CD14-positive monocyte (primary cell): Measurements from ENCODE around the gene FBXO40. TPM values are rescaled to one million over a fixed set of nuclear protein-coding genes. Genes with fewer than 3 reads are reported as not detected.

Source experiments
- DNase-seq, 3 donors: peaks; one replicate each; pipeline ENCODE4 v3.0.0-alpha.2; 2011 to 2022
- H2AFZ ChIP-seq: 2 replicates; pipeline ENCODE4 v1.6.0; 2012; ENCODE audit warnings: mild to moderate bottlenecking, low read depth, low read length, inconsistent platforms; ENCODE audit not compliant: insufficient read depth, poor library complexity, severe bottlenecking
- H3K27ac ChIP-seq, 2 donors: 1 replicate in 1 of 2; 2 replicates in 1 of 2; pipeline ENCODE4 v1.5.1; 2012 to 2013; ENCODE audit warnings: low read length in 2 of 2, control low read depth in 1 of 2, inconsistent platforms in 1 of 2, low read depth in 1 of 2, mild to moderate bottlenecking in 1 of 2
- H3K27me3 ChIP-seq, 2 donors: one replicate each; pipeline versions ENCODE4 v1.6.0 to v1.6.1; 2011 to 2013; ENCODE audit warnings: low read length in 2 of 2; ENCODE audit not compliant: control insufficient read depth in 2 of 2, insufficient read depth in 2 of 2
- H3K36me3 ChIP-seq, 2 donors: replicated peaks in 1 of 2; 1 replicate in 1 of 2; 2 replicates in 1 of 2; pipeline versions ENCODE4 v1.5.1 to v1.6.1; 2012 to 2013; ENCODE audit warnings: low read length in 2 of 2, control low read depth in 1 of 2, inconsistent platforms in 1 of 2, mild to moderate bottlenecking in 1 of 2; ENCODE audit not compliant: insufficient read depth in 2 of 2, control insufficient read depth in 1 of 2
- H3K4me1 ChIP-seq, 2 donors: 1 replicate in 1 of 2; 2 replicates in 1 of 2; pipeline versions ENCODE4 v1.5.1 to v1.6.1; 2012 to 2013; ENCODE audit warnings: low read length in 2 of 2, control low read depth in 1 of 2, inconsistent platforms in 1 of 2, mild to moderate bottlenecking in 1 of 2, moderate library complexity in 1 of 2; ENCODE audit not compliant: insufficient read depth in 2 of 2, control insufficient read depth in 1 of 2
- H3K4me2 ChIP-seq: replicated peaks from 2 replicates; pipeline ENCODE3; 2012; ENCODE audit warnings: low read length, moderate library complexity, mild to moderate bottlenecking; ENCODE audit not compliant: poor library complexity, severe bottlenecking; ENCODE audit errors: extremely low read depth
- H3K4me3 ChIP-seq, 3 experiments: fragments of 200-600 bp in 1 of 3; sonication (generic) in 1 of 3; replicated peaks in 1 of 3; 1 replicate in 2 of 3; 2 replicates in 1 of 3; pipeline ENCODE4 v1.5.1; 2011 to 2013; ENCODE audit warnings: low read length in 3 of 3, mild to moderate bottlenecking in 3 of 3, control low read depth in 2 of 3, low read depth in 2 of 3, inconsistent platforms in 1 of 3, moderate library complexity in 1 of 3
- H3K79me2 ChIP-seq: 2 replicates; pipeline ENCODE4 v1.6.0; 2012; ENCODE audit warnings: mild to moderate bottlenecking, control low read depth, inconsistent platforms, low read length, moderate library complexity; ENCODE audit not compliant: insufficient read depth
- H3K9ac ChIP-seq: 2 replicates; pipeline ENCODE4 v1.6.0; 2017; ENCODE audit warnings: low read length, mild to moderate bottlenecking; ENCODE audit not compliant: insufficient read depth, poor library complexity, severe bottlenecking
- H3K9me3 ChIP-seq, 2 donors: replicated peaks in 1 of 2; 1 replicate in 1 of 2; 2 replicates in 1 of 2; pipeline versions ENCODE4 v1.5.1 to v1.6.1; 2012 to 2013; ENCODE audit warnings: low read length in 2 of 2, control low read depth in 1 of 2; ENCODE audit not compliant: control insufficient read depth in 1 of 2, insufficient read depth in 1 of 2
- H4K20me1 ChIP-seq: 2 replicates; pipeline ENCODE4 v1.6.0; 2012; ENCODE audit warnings: mild to moderate bottlenecking, low read length, control low read depth, moderate library complexity; ENCODE audit not compliant: insufficient read depth
- H3K27ac Mint-ChIP-seq, 7 donors: one replicate each; pipeline ENCODE4 v1.8.0; 2020; ENCODE audit warnings: mild to moderate bottlenecking in 7 of 7, mixed read lengths in 7 of 7, moderate library complexity in 6 of 7, inconsistent platforms in 2 of 7
- H3K27me3 Mint-ChIP-seq, 3 donors: one replicate each; pipeline ENCODE4 v1.8.0; 2021 to 2022; ENCODE audit warnings: low read depth in 3 of 3, mild to moderate bottlenecking in 3 of 3, mixed read lengths in 3 of 3, moderate library complexity in 3 of 3, inconsistent platforms in 1 of 3
- H3K36me3 Mint-ChIP-seq, 2 donors: one replicate each; pipeline ENCODE4 v1.8.0; 2020; ENCODE audit warnings: mixed read lengths in 2 of 2, inconsistent platforms in 1 of 2, mild to moderate bottlenecking in 1 of 2
- H3K4me1 Mint-ChIP-seq: one replicate; pipeline ENCODE4 v1.8.0; 2020; ENCODE audit warnings: mild to moderate bottlenecking, mixed read lengths
- H3K4me3 Mint-ChIP-seq, 2 donors: one replicate each; pipeline ENCODE4 v1.8.0; 2020; ENCODE audit warnings: mild to moderate bottlenecking in 2 of 2, mixed read lengths in 2 of 2, moderate library complexity in 1 of 2
- H3K9me3 Mint-ChIP-seq, 7 donors: one replicate each; pipeline ENCODE4 v1.8.0; 2020 to 2022; ENCODE audit warnings: mixed read lengths in 7 of 7, mild to moderate bottlenecking in 6 of 7, moderate library complexity in 6 of 7, inconsistent platforms in 2 of 7
- CTCF ChIP-seq: fragments of 200-600 bp; IDR thresholded peaks from one replicate; pipeline ENCODE4 v1.8.0; 2022; ENCODE audit warnings: antibody characterized with exemption, mild to moderate bottlenecking
- WGBS: methylation state at CpG from one replicate; pipeline ENCODE4 v1.1.5; 2013; ENCODE audit warnings: missing lambda C conversion rate; ENCODE audit not compliant: insufficient coverage; 5-methylcytosine and 5-hydroxymethylcytosine counted together
- intact Hi-C, 2 donors: fragments of 100-400 bp; cut with micrococcal nuclease; formaldehyde crosslinking; loops; one replicate each; pipeline versions ENCODE4 v1.15.0 to v1.15.1; 2023
- polyA plus RNA-seq, 3 donors: library from polyadenylated mRNA; depleted of rRNA in 1 of 3; unstranded in 2 of 3; stranded (reverse) in 1 of 3; fragments of 300-500 nt in 2 of 3; fragments of >200 nt in 1 of 3; fragmentation: Illumina TruSeq in 2 of 3; gene quantifications; 1 replicate in 2 of 3; 2 replicates in 1 of 3; pipeline ENCODE4 v1.2.3, GENCODE V29; 2012 to 2021

Gene FBXO40
- polyA plus RNA-seq, 3 donors = not detected

GRCh38 chr3:121606106-121606505 lies 12.9 kb downstream of the FBXO40 start:
- no peaks in the 10 kb centered on the region for H3K27me3 Mint-ChIP-seq
- no peak for DNase-seq
- Histone ChIP-seq H2AFZ (no peak overlapping the region), H3K9me3 (no peaks in the 10 kb centered on the region), H3K4me1 (no peaks in the 10 kb centered on the region), H3K9ac (no peak overlapping the region), H3K36me3 (no peaks in the 10 kb centered on the region), H3K4me3 (no peak overlapping the region), H3K4me2 (no peak overlapping the region), H4K20me1 (no peaks in the 10 kb centered on the region), H3K27me3 (no peaks in the 10 kb centered on the region), H3K79me2 (no peaks in the 10 kb centered on the region), H3K27ac (no peak overlapping the region)
- WGBS = 93% methylated on average over 3 of the region's 4 CpGs
- no peaks in the 10 kb centered on the region for H3K4me1 Mint-ChIP-seq
- intact Hi-C loops = no loop called here
- no peak overlapping the region for H3K4me3 Mint-ChIP-seq
- H3K9me3 Mint-ChIP-seq = peaks cover 0 to 3% (median 0%) of the 10 kb centered on the region in 7 donors
- H3K36me3 Mint-ChIP-seq = no peaks in the 10 kb centered on the region
- H3K27ac Mint-ChIP-seq = no peak overlapping the region
- no peak for TF ChIP-seq CTCF

- no peak overlapping the region for H3K4me3 Mint-ChIP-seq
- no peaks in the 10 kb centered on the region for H3K36me3 ChIP-seq
- H3K27me3 Mint-ChIP-seq = peaks cover 0 to 1% (median 0%) of the 10 kb centered on the region in 3 donors
- H3K4me1 ChIP-seq = no peaks in the 10 kb centered on the region
- intact Hi-C loops = no loop called here
- H3K9me3 ChIP-seq = no peaks in the 10 kb centered on the region
- H3K27ac ChIP-seq = no peak overlapping the region
- H3K27ac Mint-ChIP-seq = no peak overlapping the region
- no peak overlapping the region for H3K4me3 ChIP-seq
- TF ChIP-seq CTCF = no peak
- H3K36me3 Mint-ChIP-seq = no peaks in the 10 kb centered on the region
- peaks cover 0 to 6% (median 4%) of the 10 kb centered on the region in 7 donors for H3K9me3 Mint-ChIP-seq
- peaks cover 4% of the 10 kb centered on the region for H3K4me1 Mint-ChIP-seq
- no peak overlapping the region for H3K4me2 ChIP-seq
- H3K79me2 ChIP-seq = no peaks in the 10 kb centered on the region
- no peaks in the 10 kb centered on the region for H4K20me1 ChIP-seq
- no peak overlapping the region for H3K9ac ChIP-seq
- 100% methylated on average over 1 of the region's 2 CpGs for WGBS
- H3K27me3 ChIP-seq = no peaks in the 10 kb centered on the region
- DNase-seq = no peak
- no peak overlapping the region for H2AFZ ChIP-seq
These were observed 26.5 kb downstream of the FBXO40 start for GRCh38 chr3:121619691-121620090.
